GM19372 (cell line): Measurements from ENCODE around the gene MAGIX.

Experiments
- ATAC-seq: cut with Tn5 transposase; IDR thresholded peaks from one replicate; pipeline ENCODE4 v1.9.1; 2021; ENCODE audit warnings: mild to moderate bottlenecking, low read depth, moderate library complexity; ENCODE audit not compliant: unreplicated experiment

Gene MAGIX

DNA sequence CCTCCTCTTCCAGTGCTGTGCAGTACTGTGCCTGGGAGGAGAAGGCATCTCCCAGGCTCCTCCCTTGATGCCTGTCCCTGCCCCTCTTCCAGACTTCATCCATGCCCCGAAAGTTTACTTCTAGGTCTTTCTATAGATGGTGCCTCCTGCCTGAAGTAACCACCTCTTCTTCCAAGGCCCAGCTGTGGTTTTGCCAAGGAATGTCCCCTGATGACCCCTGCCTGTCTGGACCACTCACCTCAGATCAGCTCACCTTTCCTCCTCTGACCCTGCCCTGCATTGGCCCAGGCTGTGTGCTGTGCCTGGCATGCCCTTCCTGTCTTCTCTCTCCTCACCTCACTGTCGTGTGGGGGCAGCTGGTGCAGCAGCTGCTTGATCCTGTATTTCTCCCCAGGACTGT is 16.8 kb downstream of the MAGIX start:
- ATAC-seq, result no peak

DNA sequence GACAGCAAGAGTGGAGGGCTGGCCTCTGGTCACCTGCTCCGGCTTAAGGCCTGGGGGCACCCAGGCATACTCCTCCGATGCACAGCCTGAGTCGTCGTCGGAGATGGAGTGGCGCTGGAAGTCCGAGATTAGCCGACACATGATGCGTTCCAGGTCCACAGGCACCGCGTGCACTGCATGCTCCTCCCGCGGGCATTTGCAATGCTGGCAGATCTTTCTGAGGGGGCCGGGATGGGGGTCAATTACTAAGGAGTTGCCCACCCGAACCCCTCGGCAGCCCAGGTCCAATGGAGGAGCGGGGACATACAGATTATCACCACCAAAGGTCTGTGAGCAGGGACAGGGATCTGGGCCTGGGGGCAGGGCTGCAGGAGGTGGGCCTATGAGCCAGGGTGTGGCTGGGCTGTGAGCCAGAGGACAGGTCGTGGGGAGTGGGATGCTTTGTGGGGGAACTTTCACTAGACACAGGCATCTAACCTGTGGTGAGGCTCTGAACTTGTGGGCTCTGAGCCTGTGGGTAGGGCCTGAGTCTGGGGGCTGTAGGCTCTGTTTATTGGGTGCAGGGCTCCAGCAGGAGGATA is 21.2 kb downstream of the MAGIX start:
- no peak for ATAC-seq

DNA sequence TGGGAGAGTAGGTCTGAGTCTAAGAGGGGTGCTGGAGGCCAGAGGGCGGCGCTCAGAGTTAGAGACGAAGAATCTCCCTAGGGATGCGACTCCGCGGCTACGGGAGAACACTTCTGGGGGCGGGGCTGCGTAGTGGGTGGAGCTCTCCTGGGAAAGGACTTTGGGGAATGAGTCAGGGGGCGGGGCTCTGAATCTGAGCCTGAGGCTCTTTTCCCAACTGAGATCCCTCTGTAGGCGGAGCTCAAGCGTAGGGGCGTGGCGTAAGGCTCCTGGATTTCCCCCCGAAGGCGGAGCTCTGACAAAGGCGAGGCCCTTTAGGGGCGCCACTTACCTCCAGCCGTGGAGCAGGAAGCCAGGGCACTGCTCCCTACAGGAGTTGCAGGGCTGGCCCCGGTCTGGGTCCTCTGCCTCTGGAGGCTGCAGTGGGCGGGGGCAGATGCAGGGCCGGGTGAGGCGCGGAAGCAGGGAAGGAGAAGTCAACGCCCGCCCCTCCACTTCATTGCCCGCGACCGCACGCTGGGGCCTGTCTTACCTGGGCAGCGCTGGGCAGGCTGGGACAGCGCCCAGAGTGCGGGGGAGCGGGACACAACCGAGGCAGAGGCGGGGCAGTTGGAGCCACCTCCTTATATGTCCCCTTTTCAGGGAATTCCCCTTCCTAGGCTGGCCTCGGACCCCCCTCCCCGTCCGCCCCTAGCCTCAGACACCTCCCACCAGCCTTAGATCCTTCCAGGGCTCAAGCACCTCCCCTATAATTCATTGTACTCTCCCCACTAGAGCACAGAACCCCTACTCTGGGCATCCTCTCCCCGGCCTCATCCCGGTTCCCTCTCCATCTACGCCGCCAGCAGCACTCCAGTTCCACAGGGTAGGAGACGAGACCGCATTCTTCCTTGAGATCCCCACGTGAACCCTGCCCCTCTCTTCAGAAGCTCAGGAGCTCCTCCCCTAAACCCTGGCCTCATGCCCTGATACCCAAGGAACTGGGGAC is 22.0 kb downstream of the MAGIX start:
- no peak for ATAC-seq

DNA sequence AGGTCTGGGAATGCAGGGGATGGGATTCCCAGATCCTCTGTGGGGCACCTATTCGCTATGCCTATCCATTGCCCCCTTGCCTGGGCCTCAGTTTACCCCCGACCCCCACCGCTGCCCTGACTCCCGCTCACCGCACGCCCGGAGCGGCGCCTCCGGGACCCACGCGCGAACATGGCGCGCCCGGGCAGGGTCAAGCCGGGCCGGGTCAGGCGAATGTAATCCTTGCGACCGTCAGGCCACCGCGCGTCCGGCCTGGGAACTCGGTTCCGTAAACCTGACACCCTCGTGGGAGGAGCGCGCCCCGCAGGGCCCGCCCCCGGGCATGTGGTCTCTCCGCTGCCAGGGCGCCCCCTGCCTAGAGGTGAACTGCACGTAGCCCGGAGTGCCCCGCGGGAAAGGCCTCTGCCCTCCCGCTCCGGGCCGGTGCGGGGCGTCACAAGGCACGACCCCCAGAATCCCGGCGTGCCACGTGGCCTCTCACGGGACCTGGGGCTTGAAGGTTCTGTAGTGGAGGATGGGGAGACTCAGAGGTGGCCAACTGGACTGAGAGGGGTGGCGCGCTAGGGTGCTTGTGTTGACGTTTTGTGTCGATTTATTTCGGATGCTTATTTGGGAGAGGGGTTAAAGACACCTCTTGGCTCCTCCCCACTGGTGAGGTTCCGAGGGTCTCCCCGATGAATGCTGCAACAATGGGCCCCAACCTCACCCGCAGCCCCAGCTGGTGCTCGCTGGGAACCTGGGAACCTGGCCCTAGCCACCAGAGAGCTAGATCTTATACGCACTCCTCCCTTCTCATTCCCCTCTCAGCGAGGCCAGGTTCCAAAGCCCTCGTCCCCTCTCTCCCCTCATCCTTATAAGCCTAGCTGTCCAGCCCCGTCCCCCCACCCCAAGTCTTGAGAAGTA is 23.8 kb downstream of the MAGIX start, which contains the start of gene PRICKLE3:
TSS of gene PRICKLE3 (minus strand) at position 249 of the 903 bp plus-strand sequence. CDS start at position 173, 76 bp downstream.
- no peak for ATAC-seq

DNA sequence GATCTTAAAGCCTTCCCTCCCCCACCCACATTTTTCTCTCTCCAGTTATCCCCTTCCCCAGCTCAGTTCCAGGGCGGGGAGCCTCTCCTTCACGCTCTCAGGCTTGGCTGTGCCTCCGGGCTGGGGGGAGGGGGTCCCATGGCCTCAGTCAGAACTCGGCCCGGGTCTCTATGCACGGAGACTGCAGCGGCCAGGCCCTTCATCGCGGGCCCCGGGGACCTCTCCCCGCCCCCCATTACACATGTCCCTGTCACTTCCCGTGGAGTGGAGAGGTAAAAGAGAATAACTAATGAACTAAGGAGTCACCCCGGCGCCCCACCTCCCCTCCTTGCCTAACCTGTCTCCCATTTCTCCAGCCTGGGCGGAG is 24.5 kb downstream of the MAGIX start:
- no peak for ATAC-seq

DNA sequence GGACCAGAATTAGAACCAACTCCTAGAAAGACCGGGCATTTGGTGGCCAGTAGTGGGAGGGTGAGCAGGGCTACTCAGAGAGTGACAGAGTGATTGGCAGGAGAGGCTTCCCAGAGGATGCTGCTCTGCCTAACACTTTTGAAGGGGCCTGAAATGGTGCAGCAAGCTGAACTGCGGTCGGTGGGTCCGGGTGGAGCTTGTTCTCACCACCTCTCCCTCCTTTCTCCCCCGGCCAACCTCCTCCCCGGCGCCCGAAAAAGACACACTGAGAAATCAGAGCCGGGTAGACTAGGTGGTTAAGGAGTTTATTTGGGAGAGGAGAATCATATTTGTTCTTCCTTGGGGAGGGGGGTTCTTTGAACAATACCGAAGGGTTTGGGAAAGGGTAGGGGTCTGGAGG is 25.0 kb downstream of the MAGIX start:
- no peak for ATAC-seq

DNA sequence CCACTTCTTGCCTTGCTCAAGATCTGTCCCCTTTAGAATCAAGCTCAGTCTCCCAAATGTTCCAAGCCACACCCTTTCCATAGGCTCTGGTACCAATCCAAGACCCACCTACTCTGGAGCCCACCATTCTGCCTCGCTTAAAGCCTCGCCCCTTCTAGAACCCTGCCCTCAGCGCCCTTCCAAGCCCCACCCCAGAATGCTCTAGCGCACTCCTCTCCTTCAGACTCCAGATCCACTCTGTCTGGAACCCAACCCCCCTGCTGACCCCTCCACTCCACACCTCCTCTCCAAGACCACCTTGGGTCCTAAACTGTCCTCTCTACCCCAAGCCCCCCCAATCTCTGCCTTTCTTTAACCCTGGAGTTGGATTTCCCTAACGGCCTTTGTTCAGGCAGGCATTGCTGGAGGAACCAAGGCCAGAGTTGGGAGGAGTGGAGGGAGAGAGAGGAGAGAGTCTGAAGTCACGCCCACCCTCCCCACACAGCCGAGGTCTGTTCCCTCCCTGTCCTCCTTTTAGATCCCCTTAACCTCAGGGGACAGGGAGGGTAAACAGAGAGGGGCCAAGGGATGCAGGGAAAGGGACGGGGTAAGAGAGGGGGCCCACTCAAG is 26.0 kb downstream of the MAGIX start:
- ATAC-seq, result no peak

DNA sequence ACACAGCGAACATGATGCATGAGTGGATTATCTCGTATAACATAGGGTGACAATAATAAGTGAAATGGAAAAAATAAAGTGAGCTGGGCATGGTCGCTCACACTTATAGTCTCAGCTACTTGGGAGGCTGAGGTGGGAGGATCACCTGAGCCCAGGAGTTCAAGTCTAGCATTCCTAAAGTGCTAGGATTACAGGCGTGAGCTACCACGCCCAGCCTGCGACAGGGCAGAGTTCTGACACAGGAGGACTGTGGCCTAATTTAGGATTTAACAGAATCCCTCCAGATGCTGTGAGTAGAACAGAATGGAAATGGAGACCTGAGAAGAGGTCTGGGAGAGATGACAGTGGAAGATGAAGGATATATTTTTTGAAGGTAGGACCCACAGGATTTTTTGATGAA is 27.0 kb downstream of the MAGIX start:
- ATAC-seq, result no peak

DNA sequence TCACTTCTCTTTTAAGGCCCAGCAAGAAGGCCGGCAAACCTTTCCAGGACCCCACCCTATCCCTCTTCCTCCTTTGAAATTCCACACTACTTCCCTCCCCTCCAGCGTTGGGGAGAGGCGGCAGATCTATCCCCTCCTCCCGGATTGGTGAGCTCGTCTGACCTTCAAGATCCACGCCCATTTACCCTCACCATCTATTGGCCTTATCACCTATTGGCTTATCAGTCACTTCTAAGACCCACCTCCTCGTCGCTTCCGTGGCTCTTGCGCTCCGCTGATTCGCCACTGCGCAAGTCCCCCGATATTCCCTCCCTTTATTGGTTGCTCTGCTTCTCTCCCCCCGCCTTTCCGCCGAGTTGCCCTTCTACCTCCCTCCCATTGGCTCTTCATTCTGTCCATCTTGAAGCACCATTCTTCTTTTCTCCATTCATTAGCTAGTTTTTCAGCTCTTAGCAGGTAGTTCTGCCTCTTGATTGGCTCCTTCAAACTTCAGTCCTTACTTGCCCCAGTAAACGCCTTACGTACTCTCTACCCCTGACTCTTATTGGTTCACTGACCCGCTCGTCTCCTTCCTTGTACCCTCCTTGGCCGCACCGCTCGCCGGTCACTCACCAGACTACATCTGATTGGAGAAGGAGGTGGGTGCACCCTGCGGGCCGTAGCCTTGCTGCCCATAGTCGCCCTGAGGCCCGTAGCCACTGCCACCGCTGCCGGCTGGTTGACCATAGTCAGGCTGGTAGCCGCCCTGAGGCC is 28.4 kb downstream of the MAGIX start:
- peak; percentile 85 for ATAC-seq

DNA sequence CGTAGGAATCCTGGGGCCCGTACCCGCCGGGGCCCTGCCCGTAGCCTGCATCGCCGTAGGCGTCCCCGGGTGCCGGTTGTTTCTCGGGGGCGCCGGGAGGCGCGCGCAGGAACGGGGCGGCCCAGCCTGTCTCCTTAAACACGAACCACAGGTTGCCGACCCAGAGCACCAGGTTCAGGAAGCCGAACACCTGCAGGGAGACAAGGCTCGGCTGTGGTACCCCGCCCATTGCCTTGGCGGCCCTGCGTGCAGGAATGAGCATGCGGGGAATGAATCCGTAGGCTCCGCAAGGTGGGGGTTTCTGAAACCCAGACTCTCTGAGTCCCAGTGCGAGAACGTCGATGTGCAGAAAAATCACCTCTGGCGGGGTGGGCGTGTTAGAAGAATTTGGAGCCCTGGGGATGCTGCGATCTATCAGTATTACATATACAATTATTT is 29.0 kb downstream of the MAGIX start:
- peak; percentile 5 for ATAC-seq

DNA sequence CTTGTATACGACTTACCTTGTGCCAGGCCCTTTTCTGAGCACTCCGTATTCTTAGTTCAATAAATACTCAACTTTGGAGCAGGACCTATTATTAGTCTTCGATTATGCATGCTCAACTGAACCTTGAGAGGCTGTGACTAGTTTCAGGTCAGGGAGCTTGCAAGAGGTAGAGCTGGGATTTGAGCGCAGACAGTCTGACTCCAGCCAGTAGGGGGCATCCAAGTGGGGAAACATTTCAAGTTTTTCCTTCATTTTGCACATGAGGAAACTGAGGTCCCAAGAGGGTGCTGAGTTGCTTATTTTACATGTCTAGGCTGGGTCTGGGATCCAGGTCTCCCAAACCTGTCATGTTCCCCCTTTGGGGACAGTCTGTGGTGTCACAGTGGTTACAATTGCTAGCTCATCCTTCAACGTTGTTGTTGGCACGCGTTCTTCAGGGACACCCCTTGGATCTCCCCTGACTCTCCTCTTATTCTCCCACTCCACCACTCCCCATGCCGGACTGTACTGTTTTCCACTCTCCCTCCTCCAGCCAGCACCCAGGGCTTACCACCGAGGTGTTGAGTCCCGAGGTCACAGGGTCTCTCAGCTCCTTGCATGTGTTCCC is 30.3 kb downstream of the MAGIX start:
- no peak for ATAC-seq

DNA sequence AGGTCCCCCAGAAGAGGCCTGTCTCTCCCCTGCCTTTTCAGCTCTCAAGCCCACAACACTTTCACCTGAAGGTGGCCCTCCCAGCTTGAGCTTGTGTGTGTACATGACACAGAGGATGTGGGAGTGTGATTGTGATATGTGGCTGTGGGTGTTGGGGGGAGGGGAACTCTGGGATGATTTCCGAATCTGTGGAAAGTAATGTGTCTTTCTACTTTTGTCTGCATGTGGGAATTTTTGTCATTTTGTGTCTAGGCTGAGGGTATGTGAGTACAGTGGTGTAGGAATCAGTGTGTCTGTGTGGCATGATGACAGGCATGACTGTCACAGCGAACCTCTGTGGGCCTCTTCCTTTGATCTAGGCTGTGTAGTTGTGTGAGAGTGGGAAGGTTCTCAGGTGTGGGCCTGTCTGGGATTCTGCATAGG is 31.0 kb downstream of the MAGIX start:
- ATAC-seq, result no peak

DNA sequence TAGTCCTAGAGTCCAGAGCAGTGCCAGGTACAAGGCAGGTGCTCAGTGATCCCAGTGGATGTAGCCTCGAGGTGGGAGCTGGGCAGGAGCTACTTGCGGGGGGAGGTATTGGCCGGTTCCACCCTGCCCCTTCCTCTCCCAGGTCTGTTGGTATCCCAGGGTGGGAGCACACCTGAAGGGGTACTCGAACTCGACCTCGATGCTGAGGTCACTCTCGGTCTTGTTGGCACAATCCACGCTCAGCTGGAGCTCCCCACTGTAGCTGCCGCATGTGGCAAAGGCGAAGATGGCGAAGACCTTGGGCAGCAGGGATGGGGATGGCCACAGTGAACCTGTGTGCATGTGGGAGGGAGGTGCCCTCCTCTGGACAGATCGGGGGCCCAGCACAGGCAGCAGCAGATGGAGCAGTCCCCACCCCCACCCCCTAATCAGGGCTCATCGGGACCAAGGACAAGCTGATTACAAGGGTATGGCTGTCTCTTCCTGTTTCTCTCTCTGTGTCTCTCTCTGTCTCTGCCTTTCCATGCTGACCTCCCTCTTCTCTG is 35.1 kb downstream of the MAGIX start:
- ATAC-seq, result no peak

DNA sequence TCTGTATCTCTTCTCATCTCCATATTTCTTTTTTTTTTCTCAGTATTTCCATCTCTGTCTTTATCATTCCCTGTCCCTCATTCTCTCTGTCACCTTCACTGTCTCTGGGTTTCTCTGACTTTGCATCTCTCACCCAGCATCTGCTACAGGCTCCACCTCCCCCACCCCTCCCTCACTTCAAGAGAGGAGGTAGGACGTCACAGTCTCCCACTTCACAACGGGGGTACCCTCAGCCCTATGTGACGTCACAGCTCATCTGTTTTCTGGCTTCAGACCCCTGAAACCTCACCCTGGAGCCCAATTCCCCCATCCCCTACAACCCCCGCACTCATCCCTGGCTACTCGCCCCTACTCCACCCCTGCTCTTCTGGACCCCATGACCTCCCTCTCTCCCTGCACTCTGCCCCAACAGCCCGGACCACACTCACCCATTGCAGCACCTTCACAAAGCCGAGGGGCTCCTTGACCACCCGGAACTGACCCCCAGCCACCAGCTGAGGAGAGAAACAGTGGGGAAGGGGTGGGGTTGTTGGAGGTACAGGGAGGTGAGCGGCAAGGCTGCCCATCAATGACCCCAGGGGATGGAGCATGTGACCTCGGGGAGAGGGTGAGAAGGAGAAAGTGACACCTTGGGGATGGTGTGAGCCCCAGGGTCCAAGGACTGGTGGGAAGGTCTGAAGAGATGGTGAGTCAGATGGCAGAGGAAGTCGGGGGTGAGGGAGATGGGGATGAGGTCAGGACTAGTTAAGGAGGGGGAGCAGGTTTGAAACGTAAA is 36.2 kb downstream of the MAGIX start:
- ATAC-seq, result no peak

DNA sequence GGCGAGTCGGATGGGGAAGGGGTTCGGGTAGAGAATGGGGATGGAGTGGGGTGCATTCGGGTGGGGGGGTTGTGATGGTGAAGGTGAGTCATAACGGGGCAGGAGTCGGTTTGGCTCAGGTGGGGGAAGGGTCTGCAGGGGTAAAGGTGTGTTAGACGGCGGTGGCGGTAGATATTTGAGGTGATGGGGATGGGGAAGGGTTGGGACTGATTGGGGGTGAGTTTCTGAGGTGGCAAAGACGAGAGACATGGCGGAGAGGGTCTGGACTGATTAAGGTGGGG is 36.7 kb downstream of the MAGIX start:
- ATAC-seq, result no peak

DNA sequence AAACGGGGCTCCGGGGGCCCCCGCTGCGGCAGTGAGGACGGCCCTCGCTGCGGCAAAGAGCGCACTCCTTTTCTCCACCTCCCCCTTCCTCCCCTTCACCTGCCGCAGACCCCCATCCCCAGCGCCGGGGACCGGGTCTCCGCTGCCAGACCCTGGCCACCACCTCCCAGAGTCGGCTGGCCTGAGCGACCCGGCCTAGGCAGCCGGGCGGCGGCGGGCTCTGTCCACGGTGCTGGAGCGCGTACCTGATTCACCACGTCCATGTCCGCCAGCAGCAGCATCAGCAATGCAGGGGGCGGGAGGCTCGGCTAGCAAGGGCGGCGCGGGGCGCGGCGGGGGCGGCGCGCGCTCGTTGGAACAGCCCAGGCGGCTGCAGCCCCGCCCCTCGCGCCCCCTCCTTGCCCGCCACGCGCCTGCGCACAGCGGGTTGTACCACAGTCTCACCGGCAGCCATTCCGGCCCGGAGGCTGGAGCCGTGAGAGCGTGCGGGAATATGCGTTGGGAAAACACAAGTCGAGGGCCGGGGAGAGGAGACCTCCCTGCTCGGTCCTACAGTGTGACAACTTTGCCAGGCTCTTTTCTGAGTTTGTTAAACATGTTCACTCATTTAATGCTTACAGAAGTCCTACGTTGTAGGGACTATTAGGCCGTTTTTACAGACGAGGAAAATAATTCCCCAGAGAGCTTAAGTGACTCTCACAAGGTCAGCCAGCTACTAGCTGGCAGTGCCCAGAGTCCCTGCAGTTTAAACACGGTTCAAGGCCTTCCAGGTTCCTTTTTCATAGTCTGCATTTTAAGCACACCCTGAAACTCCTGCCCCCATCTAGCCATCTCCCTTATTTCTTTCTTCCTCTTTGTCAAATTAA is 37.6 kb downstream of the MAGIX start, which contains the start of gene SYP:
TSS of gene SYP (minus strand) at position 288 of the 866 bp plus-strand sequence. CDS start at position 281, 7 bp downstream.
- peak; percentile 95 for ATAC-seq

DNA sequence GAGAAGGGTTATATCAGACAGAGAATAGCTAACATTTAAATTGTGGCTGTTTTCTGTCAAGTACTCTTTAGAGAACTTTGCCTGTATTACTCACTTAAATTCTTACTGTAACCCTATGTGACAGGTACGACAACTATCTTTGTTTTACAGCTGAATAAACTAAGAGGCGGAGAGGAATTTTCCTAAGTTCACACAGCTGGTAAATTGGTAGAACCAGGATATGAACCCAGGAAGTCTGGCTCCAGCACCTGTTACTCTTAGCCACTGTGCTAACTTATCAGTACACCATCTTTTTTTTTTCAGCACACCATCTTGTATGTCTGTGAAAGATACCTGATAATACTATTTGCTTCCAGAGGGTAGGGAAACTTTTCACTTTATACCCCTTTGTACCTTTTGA is 39.5 kb downstream of the MAGIX start:
- no peak for ATAC-seq
